Choroid plexus epithelial cell (primary cell): ENCODE data around the gene GPHN.
A peak's percentile ranks its signal among the peaks of the same experiment; 100 is the strongest.

Experiments
- DNase-seq: peaks from one replicate; pipeline ENCODE4 v3.0.0-alpha.2; 2010; ENCODE audit warnings: low read depth
- H3K4me3 ChIP-seq: 2 replicates; pipeline ENCODE4 v1.5.1; 2011; ENCODE audit warnings: low read depth, mild to moderate bottlenecking, control low read depth, low read length, moderate library complexity
- CTCF ChIP-seq: conservative IDR thresholded peaks from 2 replicates; pipeline ENCODE4 v1.5.1; 2011; ENCODE audit warnings: low read depth, mild to moderate bottlenecking, control low read depth, inconsistent platforms, low read length, moderate library complexity

GPHN gene

GRCh38 chr14:66473223-66473622 lies 34.7 kb upstream of the GPHN start:
- no peak overlapping the region for H3K4me3 ChIP-seq
- DNase-seq: no peak
- no peak for TF ChIP-seq CTCF

GRCh38 chr14:66476964-66477363 lies 31.0 kb upstream of the GPHN start:
- peak; percentile 52 for DNase-seq
- no peak overlapping the region for H3K4me3 ChIP-seq
- no peak for TF ChIP-seq CTCF

- DNase-seq: no peak
- no peak for TF ChIP-seq CTCF
- no peak overlapping the region for H3K4me3 ChIP-seq
Measured at GRCh38 chr14:66477567-66477966, 30.4 kb upstream of the GPHN start.

GRCh38 chr14:66482873-66483272 lies 25.1 kb upstream of the GPHN start:
- DNase-seq: no peak
- no peak overlapping the region for H3K4me3 ChIP-seq
- TF ChIP-seq CTCF: no peak

- no peak for DNase-seq
- H3K4me3 ChIP-seq: no peak overlapping the region
- TF ChIP-seq CTCF: no peak
Measured at GRCh38 chr14:66483322-66483721, 24.6 kb upstream of the GPHN start.

GRCh38 chr14:66485029-66485428 lies 22.9 kb upstream of the GPHN start:
- no peak overlapping the region for H3K4me3 ChIP-seq
- DNase-seq: no peak
- TF ChIP-seq CTCF: no peak

- H3K4me3 ChIP-seq: no peak within 1 kb of the TSS
- no peak for DNase-seq
- TF ChIP-seq CTCF: no peak
Measured at GRCh38 chr14:66485910-66486421, 22.0 kb upstream of the GPHN start, which contains the start of gene CCDC196. Gene CCDC196 (plus strand): TSS chr14:66486371. CDS start chr14:66486503, 132 bp downstream.
